HepG2 (cell line): ENCODE measurements around the gene PPIC.

Experiments used
- CBFB ChIP-seq: sonication (generic); formaldehyde crosslinking; IDR thresholded peaks from 2 replicates; pipeline ENCODE4 v1.4.0; 2020; ENCODE audit warnings: missing genetic modification reagents
- HMG20A ChIP-seq: IDR thresholded peaks from 2 replicates; pipeline ENCODE4 v1.6.1; 2016; ENCODE audit warnings: borderline replicate concordance
- NCOA1 ChIP-seq: sonication (generic); formaldehyde crosslinking; IDR thresholded peaks from 2 replicates; pipeline ENCODE4 v1.9.0; 2021; ENCODE audit warnings: missing genetic modification reagents
- RBM22 ChIP-seq: fragments of 200-400 bp; formaldehyde crosslinking; optimal IDR thresholded peaks from 2 replicates; pipeline ENCODE3; 2017; ENCODE audit warnings: mild to moderate bottlenecking, low read length, moderate library complexity
- ZNF10 ChIP-seq: sonication (generic); formaldehyde crosslinking; IDR thresholded peaks from 2 replicates; pipeline ENCODE4 v1.4.0; 2020; ENCODE audit warnings: mild to moderate bottlenecking, low read depth, missing genetic modification reagents, borderline replicate concordance
- ZNF441 ChIP-seq: sonication (generic); formaldehyde crosslinking; IDR thresholded peaks from 2 replicates; pipeline ENCODE4 v1.7.0; 2021; ENCODE audit warnings: missing genetic modification reagents, borderline replicate concordance
- ZNF468 ChIP-seq: sonication (generic); formaldehyde crosslinking; IDR thresholded peaks from 2 replicates; pipeline ENCODE4 v1.8.0; 2022; ENCODE audit warnings: mild to moderate bottlenecking, moderate library complexity, missing genetic modification reagents
- ZNF792 ChIP-seq: IDR thresholded peaks from 2 replicates; pipeline ENCODE4 v1.6.1; 2016
- ZNF83 ChIP-seq: sonication (generic); formaldehyde crosslinking; IDR thresholded peaks from 2 replicates; pipeline ENCODE4 v1.4.0; 2020; ENCODE audit warnings: missing genetic modification reagents, mild to moderate bottlenecking, borderline replicate concordance
- ZNF839 ChIP-seq: sonication (generic); formaldehyde crosslinking; IDR thresholded peaks from 2 replicates; pipeline ENCODE4 v1.4.0; 2020; ENCODE audit warnings: missing genetic modification reagents, mild to moderate bottlenecking, borderline replicate concordance
- ZNF841 ChIP-seq: sonication (generic); formaldehyde crosslinking; IDR thresholded peaks from 2 replicates; pipeline ENCODE4 v1.8.1; 2023; ENCODE audit warnings: missing genetic modification reagents, borderline replicate concordance
- TF ChIP-seq, protein P1 (sequence below): sonication (generic); formaldehyde crosslinking; IDR thresholded peaks from 2 replicates; pipeline ENCODE4 v1.5.0; 2020; ENCODE audit warnings: mild to moderate bottlenecking, missing genetic modification reagents, moderate library complexity

- TF ChIP-seq, protein P1, sequence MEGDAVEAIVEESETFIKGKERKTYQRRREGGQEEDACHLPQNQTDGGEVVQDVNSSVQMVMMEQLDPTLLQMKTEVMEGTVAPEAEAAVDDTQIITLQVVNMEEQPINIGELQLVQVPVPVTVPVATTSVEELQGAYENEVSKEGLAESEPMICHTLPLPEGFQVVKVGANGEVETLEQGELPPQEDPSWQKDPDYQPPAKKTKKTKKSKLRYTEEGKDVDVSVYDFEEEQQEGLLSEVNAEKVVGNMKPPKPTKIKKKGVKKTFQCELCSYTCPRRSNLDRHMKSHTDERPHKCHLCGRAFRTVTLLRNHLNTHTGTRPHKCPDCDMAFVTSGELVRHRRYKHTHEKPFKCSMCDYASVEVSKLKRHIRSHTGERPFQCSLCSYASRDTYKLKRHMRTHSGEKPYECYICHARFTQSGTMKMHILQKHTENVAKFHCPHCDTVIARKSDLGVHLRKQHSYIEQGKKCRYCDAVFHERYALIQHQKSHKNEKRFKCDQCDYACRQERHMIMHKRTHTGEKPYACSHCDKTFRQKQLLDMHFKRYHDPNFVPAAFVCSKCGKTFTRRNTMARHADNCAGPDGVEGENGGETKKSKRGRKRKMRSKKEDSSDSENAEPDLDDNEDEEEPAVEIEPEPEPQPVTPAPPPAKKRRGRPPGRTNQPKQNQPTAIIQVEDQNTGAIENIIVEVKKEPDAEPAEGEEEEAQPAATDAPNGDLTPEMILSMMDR (CRISPR knock-in tag): no peak
- no peak for TF ChIP-seq HMG20A (CRISPR knock-in tag)
- no peak for TF ChIP-seq ZNF841 (CRISPR knock-in tag)
- TF ChIP-seq ZNF83 (CRISPR knock-in tag): no peak
- TF ChIP-seq ZNF441: no peak
- TF ChIP-seq ZNF10 (CRISPR knock-in tag): no peak
- TF ChIP-seq ZNF839 (CRISPR knock-in tag): no peak
- no peak for TF ChIP-seq ZNF468 (CRISPR knock-in tag)
- no peak for TF ChIP-seq NCOA1 (CRISPR knock-in tag)
- no peak for TF ChIP-seq ZNF792
- TF ChIP-seq CBFB (CRISPR knock-in tag): no peak
- no peak for TF ChIP-seq RBM22
These were observed 24.2 kb downstream of the PPIC start for GRCh38 chr5:123012321-123012720.
